ENCODE results near the gene ARL15. TPM values are rescaled to one million over a fixed set of nuclear protein-coding genes. Genes with fewer than 3 reads are reported as not detected.
"Not testable (repeated sequence)": the region's sequence is repeated elsewhere in the genome, so short reads cannot be mapped to it uniquely, and the experiment has no call there.

Gene ARL15
- total RNA-seq, 6 experiments from 2014 or later: 9.8 to 16.0 (median 13.4) TPM

- Mint-ChIP-seq H3K9me3 (no peaks in the 10 kb centered on the region), H3K27ac (no peak overlapping the region), H3K27me3 (ENCODE audit: insufficient read depth) (no peaks in the 10 kb centered on the region; the same call in 1 of the 2 replicates), H3K36me3 (ENCODE audit: low read depth) (no peaks in the 10 kb centered on the region), H3K4me1 (ENCODE audit: low read depth) (peaks cover 24% of the 10 kb centered on the region), H3K4me3 (no peak overlapping the region)
- no peak for TF ChIP-seq CTCF (IDR thresholded peaks at IDR 0.05)
- DNase-seq: no peak
Observed at GRCh38 chr5:53873235-53873634, 437.1 kb downstream of the ARL15 start.

- DNase-seq: no peak
- Mint-ChIP-seq H3K4me3 (no peak overlapping the region), H3K4me1 (ENCODE audit: low read depth) (peaks cover 9% of the 10 kb centered on the region), H3K27ac (no peak overlapping the region), H3K36me3 (ENCODE audit: low read depth) (no peaks in the 10 kb centered on the region), H3K9me3 (no peaks in the 10 kb centered on the region), H3K27me3 (ENCODE audit: insufficient read depth) (peaks cover 6% of the 10 kb centered on the region)
- TF ChIP-seq CTCF (IDR thresholded peaks at IDR 0.05): no peak
Observed at GRCh38 chr5:53871775-53872174, 438.6 kb downstream of the ARL15 start.

- Mint-ChIP-seq H3K27me3 (ENCODE audit: insufficient read depth) (peaks cover 6% of the 10 kb centered on the region), H3K4me3 (no peak overlapping the region), H3K4me1 (ENCODE audit: low read depth) (peaks cover 8% of the 10 kb centered on the region; the same call in 1 of the 2 replicates), H3K9me3 (no peaks in the 10 kb centered on the region), H3K27ac (no peak overlapping the region), H3K36me3 (ENCODE audit: low read depth) (no peaks in the 10 kb centered on the region)
- DNase-seq: no peak
- peak; percentile 59 for TF ChIP-seq CTCF (IDR thresholded peaks at IDR 0.05)
Observed at GRCh38 chr5:53871050-53871449, 439.3 kb downstream of the ARL15 start.

- no peak overlapping the region for H3K4me3 Mint-ChIP-seq
- H3K27ac Mint-ChIP-seq: no peak overlapping the region
- TF ChIP-seq CTCF (IDR thresholded peaks at IDR 0.05): no peak
- H3K27me3 Mint-ChIP-seq (ENCODE audit: insufficient read depth): peaks cover 4% of the 10 kb centered on the region; the same call in 1 of the 2 replicates
- H3K4me1 Mint-ChIP-seq (ENCODE audit: low read depth): no peaks in the 10 kb centered on the region
- H3K36me3 Mint-ChIP-seq (ENCODE audit: low read depth): peaks cover 7% of the 10 kb centered on the region
- no peak for DNase-seq
- peaks cover 8% of the 10 kb centered on the region for H3K9me3 Mint-ChIP-seq
Observed at GRCh38 chr5:53858700-53859456, 451.5 kb downstream of the ARL15 start.

GRCh38 chr5:53856506-53856905 lies 453.9 kb downstream of the ARL15 start:
- Mint-ChIP-seq H3K4me3 (no peak overlapping the region), H3K27me3 (ENCODE audit: insufficient read depth) (peaks cover 6% of the 10 kb centered on the region), H3K9me3 (peaks cover 14% of the 10 kb centered on the region), H3K36me3 (ENCODE audit: low read depth) (peaks cover 7% of the 10 kb centered on the region), H3K4me1 (ENCODE audit: low read depth) (no peaks in the 10 kb centered on the region), H3K27ac (no peak overlapping the region)
- no peak for TF ChIP-seq CTCF (IDR thresholded peaks at IDR 0.05)
- no peak for DNase-seq

GRCh38 chr5:53836851-53837430 lies 473.4 kb downstream of the ARL15 start:
- not testable (repeated sequence) for H3K4me3 Mint-ChIP-seq; H3K4me1 Mint-ChIP-seq (ENCODE audit: low read depth); DNase-seq; H3K36me3 Mint-ChIP-seq (ENCODE audit: low read depth); H3K27ac Mint-ChIP-seq
- peaks cover 13% of the 10 kb centered on the region for H3K27me3 Mint-ChIP-seq (ENCODE audit: insufficient read depth)
- H3K9me3 Mint-ChIP-seq: peaks cover 11% of the 10 kb centered on the region

Data from HFFc6 (cell line).